ENCODE measurements around the gene PDCD2.

- TF ChIP-seq, protein P1, sequence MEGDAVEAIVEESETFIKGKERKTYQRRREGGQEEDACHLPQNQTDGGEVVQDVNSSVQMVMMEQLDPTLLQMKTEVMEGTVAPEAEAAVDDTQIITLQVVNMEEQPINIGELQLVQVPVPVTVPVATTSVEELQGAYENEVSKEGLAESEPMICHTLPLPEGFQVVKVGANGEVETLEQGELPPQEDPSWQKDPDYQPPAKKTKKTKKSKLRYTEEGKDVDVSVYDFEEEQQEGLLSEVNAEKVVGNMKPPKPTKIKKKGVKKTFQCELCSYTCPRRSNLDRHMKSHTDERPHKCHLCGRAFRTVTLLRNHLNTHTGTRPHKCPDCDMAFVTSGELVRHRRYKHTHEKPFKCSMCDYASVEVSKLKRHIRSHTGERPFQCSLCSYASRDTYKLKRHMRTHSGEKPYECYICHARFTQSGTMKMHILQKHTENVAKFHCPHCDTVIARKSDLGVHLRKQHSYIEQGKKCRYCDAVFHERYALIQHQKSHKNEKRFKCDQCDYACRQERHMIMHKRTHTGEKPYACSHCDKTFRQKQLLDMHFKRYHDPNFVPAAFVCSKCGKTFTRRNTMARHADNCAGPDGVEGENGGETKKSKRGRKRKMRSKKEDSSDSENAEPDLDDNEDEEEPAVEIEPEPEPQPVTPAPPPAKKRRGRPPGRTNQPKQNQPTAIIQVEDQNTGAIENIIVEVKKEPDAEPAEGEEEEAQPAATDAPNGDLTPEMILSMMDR (conservative IDR thresholded peaks at IDR 0.05): no peak
- TF ChIP-seq EZH2 (IDR thresholded peaks at IDR 0.05; ENCODE audit: low read depth): no peak
Measured at GRCh38 chr6:170532867-170533488, 51.5 kb downstream of the PDCD2 start.

All from PC-9 (cell line).